ENCODE data around the gene CNKSR3. TPM values are rescaled to one million over a fixed set of nuclear protein-coding genes. Genes with fewer than 3 reads are reported as not detected.

The CNKSR3 gene
- total RNA-seq, 1 experiment from 2014 or later: 5.6 TPM

GRCh38 chr6:154543628-154544027, 33.1 kb upstream of the CNKSR3 start:
- H2BK20ac ChIP-seq (ENCODE audit: low read depth, low read length, poor library complexity, severe bottlenecking): no peak overlapping the region
- no peak overlapping the region for H3K18ac ChIP-seq (ENCODE audit: insufficient read length, low read depth, low read length)
- no peak overlapping the region for H2BK12ac ChIP-seq (ENCODE audit: insufficient read length, low read depth, low read length)
- no peak overlapping the region for H3K27ac ChIP-seq (ENCODE audit: insufficient read length, low read depth, low read length)
- H3K9ac ChIP-seq (ENCODE audit: extremely low read depth, insufficient read length, low read length): no peak overlapping the region
- H2BK5ac ChIP-seq (ENCODE audit: insufficient read length, low read length): no peak overlapping the region
- H3K14ac ChIP-seq (ENCODE audit: insufficient read depth, low read length): no peak overlapping the region
- WGBS (ENCODE audit: extremely low coverage, insufficient read length, low lambda C conversion rate): no CpG with 5 or more reads among the region's 5 CpGs
- no peak overlapping the region for H2BK120ac ChIP-seq (ENCODE audit: low read depth, low read length, poor library complexity, severe bottlenecking)
- H3K79me2 ChIP-seq (ENCODE audit: insufficient read depth, low read length): no peaks in the 10 kb centered on the region
- no peak overlapping the region for H3K23ac ChIP-seq (ENCODE audit: insufficient read length, low read depth, low read length)
- H3K9me3 ChIP-seq (ENCODE audit: control insufficient read depth, low read depth, low read length): no peaks in the 10 kb centered on the region
- no peak overlapping the region for H3K4me2 ChIP-seq (ENCODE audit: insufficient read depth, insufficient read length, low read length)
- Mint-ChIP-seq H3K27ac (peak overlapping the region in 1 of 3 experiments; percentile 93; a peak in 2 of 7 replicates), H3K4me1 (peaks cover 36 to 42% of the 10 kb centered on the region in 2 experiments), H3K27me3 (ENCODE audit: low read depth) (peaks cover 56% of the 10 kb centered on the region), H3K9me3 (peaks cover 1 to 7% of the 10 kb centered on the region in 2 experiments; a peak in 3 of 5 replicates), H3K36me3 (ENCODE audit: insufficient read depth in 1 of 3, low read depth in 3 of 3) (peaks cover 0 to 6% (median 2%) of the 10 kb centered on the region in 3 experiments; a peak in 1 of 7 replicates), H3K4me3 (no peak overlapping the region)
- no peak overlapping the region for H4K8ac ChIP-seq (replicated peaks; ENCODE audit: insufficient read length, low read depth, low read length)
- no peak for TF ChIP-seq CTCF (conservative IDR thresholded peaks at IDR 0.05)
- peaks cover 4% of the 10 kb centered on the region; the same call in 1 of the 2 replicates for H3K4me1 ChIP-seq (ENCODE audit: insufficient read depth, low read length)
- no peak overlapping the region for H3K4ac ChIP-seq (ENCODE audit: low read depth, low read length)
- no peak overlapping the region for H4K91ac ChIP-seq (ENCODE audit: insufficient read length, low read depth, low read length)
- no peaks in the 10 kb centered on the region; the same call in 1 of the 2 replicates for H3K27me3 ChIP-seq (ENCODE audit: insufficient read depth, low read length)
- no peaks in the 10 kb centered on the region for H3K23me2 ChIP-seq (ENCODE audit: insufficient read length, low read depth, low read length, poor library complexity, severe bottlenecking)
- no peak overlapping the region for H2BK15ac ChIP-seq (ENCODE audit: low read depth, low read length)
- H3K79me1 ChIP-seq (ENCODE audit: insufficient read depth, low read depth, low read length, poor library complexity, severe bottlenecking): no peaks in the 10 kb centered on the region
- no peak overlapping the region for H4K5ac ChIP-seq (ENCODE audit: insufficient read length, low read depth, low read length)
- H2AK5ac ChIP-seq (ENCODE audit: insufficient read length, low read length): no peak overlapping the region
- no peaks in the 10 kb centered on the region for H4K20me1 ChIP-seq (ENCODE audit: control insufficient read depth, insufficient read depth, insufficient read length)
- H3K56ac ChIP-seq (ENCODE audit: insufficient read length, low read depth, low read length): no peak overlapping the region
- no peak overlapping the region for H3T11ph ChIP-seq (ENCODE audit: low read length)
- no peak for DNase-seq
- no peak overlapping the region for H2AFZ ChIP-seq (ENCODE audit: low read length)

Data from H9 (cell line).